Central memory CD4-positive, alpha-beta T cell (primary cell): ENCODE results near the gene CCDC116.
A peak's percentile ranks its signal among the peaks of the same experiment; 100 is the strongest.
"Not testable (repeated sequence)": the region's sequence is repeated elsewhere in the genome, so short reads cannot be mapped to it uniquely, and the experiment has no call there.

Experiments used
- DNase-seq: peaks from one replicate; pipeline ENCODE4 v3.0.0; 2022

CCDC116 gene

GRCh38 chr22:21634081-21634480, 1.5 kb downstream of the CCDC116 start:
- DNase-seq = no peak

- no peak for DNase-seq
Measured at GRCh38 chr22:21634844-21635243, 2.3 kb downstream of the CCDC116 start.

GRCh38 chr22:21635771-21636510, 3.4 kb downstream of the CCDC116 start:
- DNase-seq = no peak

GRCh38 chr22:21636629-21637218, 4.2 kb downstream of the CCDC116 start:
- no peak for DNase-seq

- DNase-seq = not testable (repeated sequence)
Measured at GRCh38 chr22:21637450-21637849, 4.9 kb downstream of the CCDC116 start.

GRCh38 chr22:21639359-21639758, 6.8 kb downstream of the CCDC116 start:
- no peak for DNase-seq

- DNase-seq = no peak
Measured at GRCh38 chr22:21640810-21641209, 8.2 kb downstream of the CCDC116 start.

GRCh38 chr22:21641417-21641788, 8.8 kb downstream of the CCDC116 start:
- no peak for DNase-seq

GRCh38 chr22:21641789-21642583, 9.4 kb downstream of the CCDC116 start, which contains the start of gene SDF2L1:
Gene SDF2L1 (plus strand): TSS chr22:21642302. CDS start chr22:21642337, 35 bp downstream.
- DNase-seq = peak; percentile 98

- DNase-seq = peak; percentile 52
Measured at GRCh38 chr22:21642584-21643448, 10.3 kb downstream of the CCDC116 start.

GRCh38 chr22:21643533-21644357, 11.2 kb downstream of the CCDC116 start:
- no peak for DNase-seq

- not testable (repeated sequence) for DNase-seq
Measured at GRCh38 chr22:21645513-21645912, 13.0 kb downstream of the CCDC116 start.

- DNase-seq = peak; percentile 77
Measured at GRCh38 chr22:21646608-21647590, 14.3 kb downstream of the CCDC116 start.

GRCh38 chr22:21650280-21650679, 17.7 kb downstream of the CCDC116 start:
- DNase-seq = no peak

GRCh38 chr22:21650823-21651520, 18.4 kb downstream of the CCDC116 start:
- DNase-seq = no peak

GRCh38 chr22:21651521-21652009, 19.0 kb downstream of the CCDC116 start:
- no peak for DNase-seq

- DNase-seq = peak; percentile 72
Measured at GRCh38 chr22:21652010-21652546, 19.5 kb downstream of the CCDC116 start.

- DNase-seq = no peak
Measured at GRCh38 chr22:21652547-21653545, 20.3 kb downstream of the CCDC116 start.
